ENCODE data around the gene SF3A1. TPM values are rescaled to one million over a fixed set of nuclear protein-coding genes. Genes with fewer than 3 reads are reported as not detected.
A peak's percentile ranks its signal among the peaks of the same experiment; 100 is the strongest.

SF3A1 gene
- total RNA-seq, 1 experiment from 2014 or later = 272 TPM

GRCh38 chr22:30295576-30295975, 61.1 kb downstream of the SF3A1 start:
- Mint-ChIP-seq H3K4me3 (no peak overlapping the region), H3K27ac (no peak overlapping the region), H3K4me1 (no peaks in the 10 kb centered on the region; the same call in 1 of the 2 replicates), H3K9me3 (no peaks in the 10 kb centered on the region), H3K36me3 (no peaks in the 10 kb centered on the region), H3K27me3 (ENCODE audit: low read depth) (no peaks in the 10 kb centered on the region)
- CTCF ChIA-PET = interaction anchor here (1.1 to 1.7 kb wide), 2 partner anchors 8 to 33 kb away, joined by 3 to 5 read pairs; no protein-coding TSS in a partner anchor
- DNase-seq (ENCODE audit: low spot score) (no peak), ATAC-seq (no peak)
- POLR2A ChIA-PET = no interaction called here
- TF ChIP-seq ATF2 (CRISPR knock-in tag; IDR thresholded peaks at IDR 0.05; ENCODE audit: borderline replicate concordance, low read depth) = no peak
- no peak for TF ChIP-seq ATF3 (CRISPR knock-in tag; conservative IDR thresholded peaks at IDR 0.05)
- TF ChIP-seq ELF4 (CRISPR knock-in tag; IDR thresholded peaks at IDR 0.05; ENCODE audit: low read depth) = no peak

- Mint-ChIP-seq H3K27ac (no peak overlapping the region), H3K4me3 (no peak overlapping the region), H3K27me3 (ENCODE audit: low read depth) (no peaks in the 10 kb centered on the region), H3K36me3 (no peaks in the 10 kb centered on the region), H3K4me1 (peaks cover 6% of the 10 kb centered on the region; the same call in 1 of the 2 replicates), H3K9me3 (no peaks in the 10 kb centered on the region)
- ATAC-seq = no peak
- POLR2A ChIA-PET = no interaction called here
- TF ChIP-seq ZNF423 (CRISPR knock-in tag; IDR thresholded peaks at IDR 0.05) (no peak), ZNF219 (CRISPR knock-in tag; IDR thresholded peaks at IDR 0.05; ENCODE audit: borderline replicate concordance) (no peak), ZNF416 (CRISPR knock-in tag; IDR thresholded peaks at IDR 0.05) (no peak), NR2C2 (CRISPR knock-in tag; IDR thresholded peaks at IDR 0.05) (no peak), ATF3 (CRISPR knock-in tag; conservative IDR thresholded peaks at IDR 0.05) (no peak), SMAD3 (CRISPR knock-in tag; IDR thresholded peaks at IDR 0.05; ENCODE audit: borderline replicate concordance) (no peak), ZNF671 (CRISPR knock-in tag; IDR thresholded peaks at IDR 0.05) (no peak), CREM (CRISPR knock-in tag; IDR thresholded peaks at IDR 0.05) (no peak), E2F4 (CRISPR knock-in tag; IDR thresholded peaks at IDR 0.05; ENCODE audit: borderline replicate concordance, low read depth) (no peak), ERG (CRISPR knock-in tag; IDR thresholded peaks at IDR 0.05) (no peak), NFE2L1 (CRISPR knock-in tag; IDR thresholded peaks at IDR 0.05) (no peak), ZNF396 (CRISPR knock-in tag; IDR thresholded peaks at IDR 0.05; ENCODE audit: borderline replicate concordance) (no peak), CTCF (IDR thresholded peaks at IDR 0.05) (no peak)
- no peak for DNase-seq (ENCODE audit: low spot score)
- CTCF ChIA-PET = no interaction called here
Observed at GRCh38 chr22:30294830-30295229, 61.9 kb downstream of the SF3A1 start.

- TF ChIP-seq ZNF425 (CRISPR knock-in tag; conservative IDR thresholded peaks at IDR 0.05) = no peak
- DNase-seq (ENCODE audit: low spot score) (no peak), ATAC-seq (no peak)
- no peak overlapping the region for H3K4me3 Mint-ChIP-seq
- H3K4me1 Mint-ChIP-seq = peaks cover 6% of the 10 kb centered on the region; the same call in 1 of the 2 replicates
- ChIA-PET POLR2A (no interaction called here), CTCF (no interaction called here)
- no peaks in the 10 kb centered on the region for H3K27me3 Mint-ChIP-seq (ENCODE audit: low read depth)
- H3K9me3 Mint-ChIP-seq = no peaks in the 10 kb centered on the region
- peak overlapping the region; percentile 20; the same call in 1 of the 2 replicates for H3K27ac Mint-ChIP-seq
- H3K36me3 Mint-ChIP-seq = no peaks in the 10 kb centered on the region
Observed at GRCh38 chr22:30294066-30294465, 62.6 kb downstream of the SF3A1 start.
